Keratinocyte (primary cell): Measurements from ENCODE around the gene SPRY4. TPM values are rescaled to one million over a fixed set of nuclear protein-coding genes. Genes with fewer than 3 reads are reported as not detected.

Experiments
- DNase-seq: peaks from one replicate; pipeline ENCODE4 v3.0.0-alpha.2; 2011; ENCODE audit warnings: low read depth, missing footprints, low spot score
- FAIRE-seq: peaks from 2 replicates; lab custom pipeline; 2011; peaks lifted over from hg19 to GRCh38; lab: Jason Lieb, UNC
- H2AFZ ChIP-seq: 2 replicates; pipeline ENCODE4 v1.6.0; 2012; ENCODE audit warnings: low read length, control low read depth, inconsistent platforms; ENCODE audit not compliant: control insufficient read depth
- H3K27ac ChIP-seq: 2 replicates; pipeline ENCODE4 v1.5.1; 2011; ENCODE audit warnings: low read length; ENCODE audit not compliant: control insufficient read depth, insufficient read depth
- H3K27me3 ChIP-seq: 3 replicates; pipeline ENCODE4 v1.6.0; 2011; ENCODE audit warnings: low read length; ENCODE audit not compliant: control insufficient read depth, insufficient read depth; ENCODE audit errors: extremely low read depth
- H3K36me3 ChIP-seq, 2 experiments: 2 replicates in 1 of 2; 3 replicates in 1 of 2; pipeline ENCODE4 v1.5.1; 2011; ENCODE audit warnings: low read length in 2 of 2, mild to moderate bottlenecking in 1 of 2; ENCODE audit not compliant: control insufficient read depth in 2 of 2, insufficient read depth in 2 of 2; ENCODE audit errors: extremely low read depth in 1 of 2
- H3K4me1 ChIP-seq: 3 replicates; pipeline ENCODE4 v1.5.1; 2011; ENCODE audit warnings: low read length; ENCODE audit not compliant: control insufficient read depth, insufficient read depth; ENCODE audit errors: extremely low read depth
- H3K4me2 ChIP-seq: 3 replicates; pipeline ENCODE4 v1.6.0; 2011; ENCODE audit warnings: low read depth, low read length; ENCODE audit not compliant: control insufficient read depth, insufficient read depth; ENCODE audit errors: extremely low read depth
- H3K4me3 ChIP-seq, 3 experiments: fragments of 200-600 bp in 1 of 3; sonication (generic) in 1 of 3; 2 replicates in 2 of 3; 3 replicates in 1 of 3; pipeline ENCODE4 v1.5.1; 2011 to 2016; ENCODE audit warnings: low read length in 3 of 3, mild to moderate bottlenecking in 3 of 3, control low read depth in 2 of 3, inconsistent platforms in 1 of 3, low read depth in 1 of 3, mixed read lengths in 1 of 3, mixed run types in 1 of 3, moderate library complexity in 1 of 3; ENCODE audit not compliant: control insufficient read depth in 2 of 3, insufficient read depth in 2 of 3; ENCODE audit errors: extremely low read depth in 1 of 3
- H3K79me2 ChIP-seq: 2 replicates; pipeline ENCODE4 v1.6.0; 2012; ENCODE audit warnings: low read length; ENCODE audit not compliant: control insufficient read depth, insufficient read depth
- H3K9ac ChIP-seq: 3 replicates; pipeline ENCODE4 v1.6.0; 2011; ENCODE audit warnings: low read length; ENCODE audit not compliant: control insufficient read depth, insufficient read depth; ENCODE audit errors: extremely low read depth
- H3K9me1 ChIP-seq: 3 replicates; pipeline ENCODE4 v1.6.0; 2011; ENCODE audit warnings: low read length; ENCODE audit not compliant: control insufficient read depth, insufficient read depth; ENCODE audit errors: extremely low read depth
- H3K9me3 ChIP-seq: 2 replicates; pipeline ENCODE4 v1.5.1; 2012; ENCODE audit warnings: low read depth, low read length; ENCODE audit not compliant: control insufficient read depth
- H4K20me1 ChIP-seq: 3 replicates; pipeline ENCODE4 v1.6.0; 2011; ENCODE audit warnings: low read length; ENCODE audit not compliant: control insufficient read depth, insufficient read depth; ENCODE audit errors: extremely low read depth
- EZH2 ChIP-seq: IDR thresholded peaks from one replicate; pipeline ENCODE4 v1.6.1; 2012; ENCODE audit warnings: inconsistent platforms, mild to moderate bottlenecking, low read length, moderate library complexity
- dilution Hi-C: fragments of 300-500 bp; cut with MboI; formaldehyde crosslinking; loops from one replicate; pipeline ENCODE4 v1.7.0; 2020; ENCODE audit warnings: low sequenced_read_pairs; ENCODE audit not compliant: extremely low pct_ligation_motif_present
- polyA plus RNA-seq, 5 experiments: library from polyadenylated mRNA; depleted of rRNA in 3 of 5; stranded (reverse) in 3 of 5; stranded (forward) in 1 of 5; unstranded in 1 of 5; fragments of >200 nt; gene quantifications; 1 replicate in 1 of 5; 2 replicates in 3 of 5; 3 replicates in 1 of 5; pipeline versions ENCODE4 v1.2.1 to v1.2.3, GENCODE V29; 2011 to 2012; ENCODE audit warnings: missing spikeins in 2 of 5, low read depth in 1 of 5, low replicate concordance in 1 of 5
- TF ChIP-seq, protein P1 (sequence below), 3 experiments: IDR thresholded peaks in 1 of 3; conservative IDR thresholded peaks in 1 of 3; optimal IDR thresholded peaks in 1 of 3; 2 replicates in 2 of 3; 3 replicates in 1 of 3; pipeline versions ENCODE3 to v1.5.1; 2011; ENCODE audit warnings: low read length in 3 of 3, mild to moderate bottlenecking in 3 of 3, moderate library complexity in 2 of 3, control low read depth in 1 of 3, inconsistent platforms in 1 of 3; ENCODE audit not compliant: insufficient read depth in 2 of 3; ENCODE audit errors: extremely low read depth in 1 of 3

SPRY4 gene
- polyA plus RNA-seq, 1 donor (not counting 4 experiments of a cell fraction or from before 2014, with no cell fraction given): 10.2 TPM

DNA sequence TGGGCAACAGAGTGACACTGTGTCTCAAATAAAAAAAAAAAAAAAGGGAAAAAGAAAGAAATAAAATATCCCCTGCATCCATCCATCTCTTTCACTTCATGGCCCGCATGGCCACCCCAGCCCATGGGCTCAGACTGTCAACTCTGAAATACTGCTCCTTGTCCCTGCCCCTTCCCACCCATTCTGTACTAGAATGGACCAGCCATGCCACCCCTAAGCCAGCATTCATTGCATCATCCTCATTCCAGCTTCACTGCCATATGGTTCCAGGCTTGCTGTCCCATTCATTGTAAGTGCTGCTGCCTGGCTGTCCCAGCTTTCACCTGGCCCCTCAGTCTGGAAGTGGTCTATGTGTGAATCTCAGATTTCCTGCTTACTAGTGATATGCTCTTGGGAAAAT lies 46.2 kb downstream of the SPRY4 start:
- no peak overlapping the region for H3K27ac ChIP-seq
- no peak overlapping the region for H3K4me3 ChIP-seq
- peaks cover 31% of the 10 kb centered on the region for H3K4me1 ChIP-seq
- H3K36me3 ChIP-seq: no peaks in the 10 kb centered on the region
- dilution Hi-C loops: no loop called here
- H3K9me1 ChIP-seq: no peaks in the 10 kb centered on the region
- H2AFZ ChIP-seq: no peak overlapping the region
- H3K4me2 ChIP-seq: no peak overlapping the region
- no peak overlapping the region for H3K9ac ChIP-seq
- DNase-seq (no peak), FAIRE-seq (no peak)
- H3K79me2 ChIP-seq: no peaks in the 10 kb centered on the region
- H3K9me3 ChIP-seq: no peaks in the 10 kb centered on the region
- no peak for TF ChIP-seq EZH2
- TF ChIP-seq, protein P1, sequence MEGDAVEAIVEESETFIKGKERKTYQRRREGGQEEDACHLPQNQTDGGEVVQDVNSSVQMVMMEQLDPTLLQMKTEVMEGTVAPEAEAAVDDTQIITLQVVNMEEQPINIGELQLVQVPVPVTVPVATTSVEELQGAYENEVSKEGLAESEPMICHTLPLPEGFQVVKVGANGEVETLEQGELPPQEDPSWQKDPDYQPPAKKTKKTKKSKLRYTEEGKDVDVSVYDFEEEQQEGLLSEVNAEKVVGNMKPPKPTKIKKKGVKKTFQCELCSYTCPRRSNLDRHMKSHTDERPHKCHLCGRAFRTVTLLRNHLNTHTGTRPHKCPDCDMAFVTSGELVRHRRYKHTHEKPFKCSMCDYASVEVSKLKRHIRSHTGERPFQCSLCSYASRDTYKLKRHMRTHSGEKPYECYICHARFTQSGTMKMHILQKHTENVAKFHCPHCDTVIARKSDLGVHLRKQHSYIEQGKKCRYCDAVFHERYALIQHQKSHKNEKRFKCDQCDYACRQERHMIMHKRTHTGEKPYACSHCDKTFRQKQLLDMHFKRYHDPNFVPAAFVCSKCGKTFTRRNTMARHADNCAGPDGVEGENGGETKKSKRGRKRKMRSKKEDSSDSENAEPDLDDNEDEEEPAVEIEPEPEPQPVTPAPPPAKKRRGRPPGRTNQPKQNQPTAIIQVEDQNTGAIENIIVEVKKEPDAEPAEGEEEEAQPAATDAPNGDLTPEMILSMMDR (optimal IDR thresholded peaks at IDR 0.05 in 1 of 3, IDR thresholded peaks at IDR 0.05 in 1 of 3, conservative IDR thresholded peaks at IDR 0.05 in 1 of 3; ENCODE audit: extremely low read depth in 1 of 3, insufficient read depth in 2 of 3, low read length in 3 of 3): no peak
- no peaks in the 10 kb centered on the region for H3K27me3 ChIP-seq
- H4K20me1 ChIP-seq: no peaks in the 10 kb centered on the region

DNA sequence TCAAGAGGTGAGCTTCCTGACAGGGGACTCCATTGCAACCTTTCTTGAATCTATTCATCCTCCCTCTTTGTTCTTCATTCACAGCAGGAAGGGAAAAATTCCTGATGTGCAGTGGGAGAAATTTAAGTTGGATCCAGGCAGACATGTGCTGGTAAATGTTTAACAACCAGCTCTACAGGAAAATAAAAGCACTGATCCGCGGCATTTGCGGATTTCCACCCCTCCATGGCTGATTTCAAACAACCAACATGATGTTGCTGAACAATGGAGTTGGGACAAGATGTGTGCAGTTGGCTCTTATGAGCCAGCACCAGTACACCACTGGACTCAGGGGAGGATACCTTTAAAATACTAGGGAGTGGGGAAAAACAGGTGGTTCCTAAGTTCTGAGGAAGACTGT lies 47.0 kb downstream of the SPRY4 start:
- no peak overlapping the region for H2AFZ ChIP-seq
- dilution Hi-C loops: no loop called here
- DNase-seq: no peak
- no peak overlapping the region for H3K4me3 ChIP-seq
- H3K9ac ChIP-seq: no peak overlapping the region
- H3K4me2 ChIP-seq: no peak overlapping the region
- no peaks in the 10 kb centered on the region for H3K79me2 ChIP-seq
- no peaks in the 10 kb centered on the region for H3K27me3 ChIP-seq
- TF ChIP-seq, protein P1 (optimal IDR thresholded peaks at IDR 0.05 in 1 of 3, IDR thresholded peaks at IDR 0.05 in 1 of 3, conservative IDR thresholded peaks at IDR 0.05 in 1 of 3; ENCODE audit: extremely low read depth in 1 of 3, insufficient read depth in 2 of 3, low read length in 3 of 3): no peak
- TF ChIP-seq EZH2: no peak
- H3K36me3 ChIP-seq: no peaks in the 10 kb centered on the region
- no peak for FAIRE-seq
- no peaks in the 10 kb centered on the region for H4K20me1 ChIP-seq
- H3K9me3 ChIP-seq: no peaks in the 10 kb centered on the region
- no peak overlapping the region for H3K27ac ChIP-seq
- no peaks in the 10 kb centered on the region for H3K9me1 ChIP-seq
- H3K4me1 ChIP-seq: peaks cover 23% of the 10 kb centered on the region
